Measurements from ENCODE around the gene ADGB.
"Not testable (repeated sequence)": the region's sequence is repeated elsewhere in the genome, so short reads cannot be mapped to it uniquely, and the experiment has no call there.

Gene ADGB

GRCh38 chr6:146795479-146796133, 196.8 kb downstream of the ADGB start:
- Histone ChIP-seq H3K27me3 (replicated peaks; ENCODE audit: insufficient read depth, low read length) (no peaks in the 10 kb centered on the region), H3K9ac (ENCODE audit: low read length) (no peak overlapping the region), H3K9me3 (replicated peaks; ENCODE audit: insufficient read depth, low read length) (no peaks in the 10 kb centered on the region), H3K27ac (ENCODE audit: low read length) (no peak overlapping the region), H3K36me3 (replicated peaks; ENCODE audit: insufficient read depth, low read length) (no peaks in the 10 kb centered on the region), H3K4me3 (ENCODE audit: low read length) (no peak overlapping the region), H3K4me2 (ENCODE audit: low read depth, low read length) (no peak overlapping the region), H4K20me1 (ENCODE audit: insufficient read depth, low read length) (no peaks in the 10 kb centered on the region), H3K4me1 (ENCODE audit: low read length) (no peaks in the 10 kb centered on the region), H2AFZ (ENCODE audit: low read length) (no peak overlapping the region), H3K9me2 (replicated peaks; ENCODE audit: insufficient read depth, low read length) (no peaks in the 10 kb centered on the region), H3K79me2 (ENCODE audit: low read length) (no peaks in the 10 kb centered on the region), H3F3A (ENCODE audit: insufficient read depth, low read length) (no peaks in the 10 kb centered on the region)
- no peak for DNase-seq
- TF ChIP-seq EZH2 (optimal IDR thresholded peaks at IDR 0.05; ENCODE audit: low read depth, low read length) (no peak), CTCF (IDR thresholded peaks at IDR 0.05; ENCODE audit: low read length) (no peak), EZH2phosphoT487 (IDR thresholded peaks at IDR 0.05; ENCODE audit: low read length) (no peak)

GRCh38 chr6:146803167-146803566, 204.4 kb downstream of the ADGB start:
- not testable (repeated sequence) for H3K79me2 ChIP-seq (ENCODE audit: low read length); H3K4me1 ChIP-seq (ENCODE audit: low read length); H3K9me3 ChIP-seq (replicated peaks; ENCODE audit: insufficient read depth, low read length); H3K36me3 ChIP-seq (replicated peaks; ENCODE audit: insufficient read depth, low read length); H4K20me1 ChIP-seq (ENCODE audit: insufficient read depth, low read length); H3K27me3 ChIP-seq (replicated peaks; ENCODE audit: insufficient read depth, low read length); H3K9ac ChIP-seq (ENCODE audit: low read length); DNase-seq; H3K4me2 ChIP-seq (ENCODE audit: low read depth, low read length); H3K9me2 ChIP-seq (replicated peaks; ENCODE audit: insufficient read depth, low read length); H3F3A ChIP-seq (ENCODE audit: insufficient read depth, low read length); H2AFZ ChIP-seq (ENCODE audit: low read length); H3K4me3 ChIP-seq (ENCODE audit: low read length); H3K27ac ChIP-seq (ENCODE audit: low read length)

GRCh38 chr6:146803601-146804000, 204.8 kb downstream of the ADGB start:
- Histone ChIP-seq H3K27ac (ENCODE audit: low read length) (no peak overlapping the region), H4K20me1 (ENCODE audit: insufficient read depth, low read length) (no peaks in the 10 kb centered on the region), H3F3A (ENCODE audit: insufficient read depth, low read length) (no peaks in the 10 kb centered on the region), H3K9me3 (replicated peaks; ENCODE audit: insufficient read depth, low read length) (no peaks in the 10 kb centered on the region), H3K27me3 (replicated peaks; ENCODE audit: insufficient read depth, low read length) (no peaks in the 10 kb centered on the region), H3K4me1 (ENCODE audit: low read length) (no peaks in the 10 kb centered on the region), H3K4me3 (ENCODE audit: low read length) (no peak overlapping the region), H3K79me2 (ENCODE audit: low read length) (no peaks in the 10 kb centered on the region), H3K4me2 (ENCODE audit: low read depth, low read length) (no peak overlapping the region), H3K9me2 (replicated peaks; ENCODE audit: insufficient read depth, low read length) (no peaks in the 10 kb centered on the region), H3K36me3 (replicated peaks; ENCODE audit: insufficient read depth, low read length) (no peaks in the 10 kb centered on the region), H3K9ac (ENCODE audit: low read length) (no peak overlapping the region), H2AFZ (ENCODE audit: low read length) (no peak overlapping the region)
- DNase-seq, result no peak
- TF ChIP-seq CTCF (IDR thresholded peaks at IDR 0.05; ENCODE audit: low read length) (no peak), EZH2 (optimal IDR thresholded peaks at IDR 0.05; ENCODE audit: low read depth, low read length) (no peak), EZH2phosphoT487 (IDR thresholded peaks at IDR 0.05; ENCODE audit: low read length) (no peak)

GRCh38 chr6:146805546-146806325, 207.0 kb downstream of the ADGB start:
- DNase-seq, result no peak
- no peaks in the 10 kb centered on the region for H3K9me2 ChIP-seq (replicated peaks; ENCODE audit: insufficient read depth, low read length)
- no peak for TF ChIP-seq CTCF (IDR thresholded peaks at IDR 0.05; ENCODE audit: low read length)
- no peak for TF ChIP-seq EZH2 (optimal IDR thresholded peaks at IDR 0.05; ENCODE audit: low read depth, low read length)
- TF ChIP-seq EZH2phosphoT487 (IDR thresholded peaks at IDR 0.05; ENCODE audit: low read length), result no peak
- no peak overlapping the region for H2AFZ ChIP-seq (ENCODE audit: low read length)
- H3K4me1 ChIP-seq (ENCODE audit: low read length), result no peaks in the 10 kb centered on the region
- H3K79me2 ChIP-seq (ENCODE audit: low read length), result no peaks in the 10 kb centered on the region
- H3F3A ChIP-seq (ENCODE audit: insufficient read depth, low read length), result no peaks in the 10 kb centered on the region
- H3K36me3 ChIP-seq (replicated peaks; ENCODE audit: insufficient read depth, low read length), result no peaks in the 10 kb centered on the region
- H3K27me3 ChIP-seq (replicated peaks; ENCODE audit: insufficient read depth, low read length), result no peaks in the 10 kb centered on the region
- no peaks in the 10 kb centered on the region for H3K9me3 ChIP-seq (replicated peaks; ENCODE audit: insufficient read depth, low read length)
- H4K20me1 ChIP-seq (ENCODE audit: insufficient read depth, low read length), result no peaks in the 10 kb centered on the region
- no peak overlapping the region for H3K4me3 ChIP-seq (ENCODE audit: low read length)
- H3K4me2 ChIP-seq (ENCODE audit: low read depth, low read length), result no peak overlapping the region
- no peak overlapping the region for H3K27ac ChIP-seq (ENCODE audit: low read length)
- no peak overlapping the region for H3K9ac ChIP-seq (ENCODE audit: low read length)

- not testable (repeated sequence) for H3K27ac ChIP-seq (ENCODE audit: low read length); H3K36me3 ChIP-seq (replicated peaks; ENCODE audit: insufficient read depth, low read length); H3K4me1 ChIP-seq (ENCODE audit: low read length); H3K4me3 ChIP-seq (ENCODE audit: low read length); H4K20me1 ChIP-seq (ENCODE audit: insufficient read depth, low read length); H3K4me2 ChIP-seq (ENCODE audit: low read depth, low read length); H2AFZ ChIP-seq (ENCODE audit: low read length); H3K9me2 ChIP-seq (replicated peaks; ENCODE audit: insufficient read depth, low read length); H3K9ac ChIP-seq (ENCODE audit: low read length); H3K79me2 ChIP-seq (ENCODE audit: low read length); DNase-seq; H3K27me3 ChIP-seq (replicated peaks; ENCODE audit: insufficient read depth, low read length); H3F3A ChIP-seq (ENCODE audit: insufficient read depth, low read length); H3K9me3 ChIP-seq (replicated peaks; ENCODE audit: insufficient read depth, low read length)
Observed at GRCh38 chr6:146809014-146809413, 210.2 kb downstream of the ADGB start.

Data from MM.1S (cell line).